ENCODE results near the gene USP32.

USP32 gene

DNA sequence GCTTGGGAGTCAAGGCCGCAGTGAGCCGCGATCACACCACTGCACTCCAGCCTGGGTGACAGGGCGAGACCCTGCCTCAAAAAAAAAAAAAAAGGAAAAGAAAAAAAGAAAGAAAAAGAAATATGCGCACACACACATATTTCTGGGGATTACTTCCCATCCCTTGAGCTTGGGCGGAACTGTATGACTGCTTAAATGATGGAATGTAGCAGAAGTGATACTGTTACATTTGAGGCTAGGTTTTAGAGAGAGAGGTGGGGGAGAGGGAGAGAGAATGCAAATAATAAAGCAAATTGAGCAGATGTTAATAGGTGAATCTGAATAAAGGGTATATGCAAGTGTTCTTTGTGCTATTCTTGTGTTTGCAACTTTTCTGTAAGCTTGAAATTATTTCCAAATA lies 12.0 kb upstream of the USP32 start:
- H3K9me3 ChIP-seq (ENCODE audit: control insufficient read depth, low read length) = no peaks in the 10 kb centered on the region
- H2AFZ ChIP-seq = no peak overlapping the region
- no peak overlapping the region for H3K9ac ChIP-seq
- TF ChIP-seq, protein P1, sequence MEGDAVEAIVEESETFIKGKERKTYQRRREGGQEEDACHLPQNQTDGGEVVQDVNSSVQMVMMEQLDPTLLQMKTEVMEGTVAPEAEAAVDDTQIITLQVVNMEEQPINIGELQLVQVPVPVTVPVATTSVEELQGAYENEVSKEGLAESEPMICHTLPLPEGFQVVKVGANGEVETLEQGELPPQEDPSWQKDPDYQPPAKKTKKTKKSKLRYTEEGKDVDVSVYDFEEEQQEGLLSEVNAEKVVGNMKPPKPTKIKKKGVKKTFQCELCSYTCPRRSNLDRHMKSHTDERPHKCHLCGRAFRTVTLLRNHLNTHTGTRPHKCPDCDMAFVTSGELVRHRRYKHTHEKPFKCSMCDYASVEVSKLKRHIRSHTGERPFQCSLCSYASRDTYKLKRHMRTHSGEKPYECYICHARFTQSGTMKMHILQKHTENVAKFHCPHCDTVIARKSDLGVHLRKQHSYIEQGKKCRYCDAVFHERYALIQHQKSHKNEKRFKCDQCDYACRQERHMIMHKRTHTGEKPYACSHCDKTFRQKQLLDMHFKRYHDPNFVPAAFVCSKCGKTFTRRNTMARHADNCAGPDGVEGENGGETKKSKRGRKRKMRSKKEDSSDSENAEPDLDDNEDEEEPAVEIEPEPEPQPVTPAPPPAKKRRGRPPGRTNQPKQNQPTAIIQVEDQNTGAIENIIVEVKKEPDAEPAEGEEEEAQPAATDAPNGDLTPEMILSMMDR (IDR thresholded peaks at IDR 0.05) = no peak
- H3K36me3 ChIP-seq (ENCODE audit: control insufficient read depth, insufficient read depth, low read length) = no peaks in the 10 kb centered on the region
- peaks cover 5% of the 10 kb centered on the region for H3K4me1 ChIP-seq
- H3K4me2 ChIP-seq (ENCODE audit: low read length) = no peak overlapping the region
- no peaks in the 10 kb centered on the region for H3K27me3 ChIP-seq (ENCODE audit: control insufficient read depth, insufficient read depth, low read length)
- no peaks in the 10 kb centered on the region for H3K79me2 ChIP-seq
- H3K4me3 ChIP-seq (ENCODE audit: low read depth, low read length) = no peak overlapping the region
- no peak overlapping the region for H3K27ac ChIP-seq

DNA sequence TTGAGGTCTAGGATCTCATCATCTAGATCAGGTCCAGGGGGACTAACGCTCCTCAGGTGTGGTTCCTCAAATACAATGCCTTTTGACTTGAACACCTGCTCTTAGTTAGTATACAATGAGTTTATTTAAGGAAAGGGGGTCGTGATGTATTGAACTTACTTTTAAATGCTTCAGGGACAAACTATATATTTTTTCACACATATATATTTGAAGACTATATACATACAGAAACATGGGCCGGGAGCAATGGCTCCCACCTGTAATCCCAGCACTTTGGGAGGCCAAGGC lies 11.5 kb upstream of the USP32 start:
- Histone ChIP-seq H3K4me3 (ENCODE audit: low read depth, low read length) (no peak overlapping the region), H3K27ac (no peak overlapping the region), H3K4me2 (ENCODE audit: low read length) (no peak overlapping the region), H3K4me1 (peaks cover 5% of the 10 kb centered on the region), H3K27me3 (ENCODE audit: control insufficient read depth, insufficient read depth, low read length) (no peaks in the 10 kb centered on the region), H3K9ac (no peak overlapping the region), H2AFZ (no peak overlapping the region), H3K36me3 (ENCODE audit: control insufficient read depth, insufficient read depth, low read length) (no peaks in the 10 kb centered on the region), H3K79me2 (no peaks in the 10 kb centered on the region), H3K9me3 (ENCODE audit: control insufficient read depth, low read length) (no peaks in the 10 kb centered on the region)
- TF ChIP-seq, protein P1 (IDR thresholded peaks at IDR 0.05) = no peak

DNA sequence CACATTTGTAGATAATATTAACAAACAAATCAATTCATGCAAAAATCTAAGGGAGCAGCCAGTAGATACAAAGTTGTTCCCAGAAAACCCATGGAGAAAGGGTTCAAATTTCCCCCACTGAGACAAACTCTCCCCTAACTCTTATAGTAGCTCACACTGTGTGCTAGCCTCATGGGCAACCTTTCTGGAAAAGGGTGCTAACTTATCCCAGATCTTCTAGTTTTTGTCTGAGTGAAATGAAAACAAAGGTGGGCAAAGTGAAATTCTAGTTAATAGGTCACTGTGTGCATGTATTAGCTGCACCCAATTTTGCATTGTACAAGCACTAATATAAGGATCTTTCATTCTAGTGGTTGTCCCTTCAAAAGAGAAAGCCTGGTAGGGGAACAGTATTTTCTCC lies 9.9 kb upstream of the USP32 start:
- Histone ChIP-seq H3K4me2 (ENCODE audit: low read length) (no peak overlapping the region), H3K27me3 (ENCODE audit: control insufficient read depth, insufficient read depth, low read length) (no peaks in the 10 kb centered on the region), H3K9ac (no peak overlapping the region), H3K4me3 (ENCODE audit: low read depth, low read length) (no peak overlapping the region), H3K4me1 (peaks cover 5% of the 10 kb centered on the region), H3K27ac (no peak overlapping the region), H3K36me3 (ENCODE audit: control insufficient read depth, insufficient read depth, low read length) (no peaks in the 10 kb centered on the region), H3K79me2 (no peaks in the 10 kb centered on the region), H2AFZ (no peak overlapping the region), H3K9me3 (ENCODE audit: control insufficient read depth, low read length) (no peaks in the 10 kb centered on the region)
- TF ChIP-seq, protein P1 (IDR thresholded peaks at IDR 0.05) = no peak

DNA sequence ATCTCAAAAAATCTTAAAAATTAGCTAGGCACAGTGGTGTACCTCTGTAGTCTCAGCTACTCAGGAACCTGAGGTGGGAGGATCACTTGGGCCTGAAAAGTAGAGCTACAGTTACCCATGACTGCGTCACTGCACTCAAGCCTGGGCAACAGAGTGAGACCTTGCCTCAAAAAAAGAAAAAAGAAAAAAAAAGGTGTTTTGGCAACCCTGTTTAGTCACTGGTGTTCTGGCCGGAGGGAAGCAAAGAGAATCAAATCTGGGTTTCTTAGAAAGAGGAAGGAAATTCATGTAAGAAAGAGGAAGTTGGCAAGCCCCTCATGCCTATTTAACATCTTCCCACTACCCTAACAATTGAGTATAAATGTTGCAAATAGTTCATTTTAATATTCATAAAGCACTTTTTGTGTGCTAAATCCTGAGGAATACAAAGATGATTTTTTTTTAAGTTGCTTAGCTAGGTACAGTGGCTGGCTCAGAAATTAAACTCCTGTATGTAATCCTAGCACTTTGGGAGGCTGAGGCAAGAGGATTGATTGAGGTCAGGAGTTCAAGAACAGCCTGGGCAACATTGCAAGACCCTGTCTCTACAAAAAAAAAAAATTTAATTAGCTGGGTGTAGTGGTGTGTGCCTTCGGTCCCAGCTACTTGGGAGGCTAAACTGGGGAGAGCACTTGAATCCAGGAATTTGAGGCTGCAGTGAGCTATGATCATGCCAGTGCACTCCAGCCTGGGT lies 6.5 kb upstream of the USP32 start:
- Histone ChIP-seq H3K36me3 (ENCODE audit: control insufficient read depth, insufficient read depth, low read length) (no peaks in the 10 kb centered on the region), H3K27me3 (ENCODE audit: control insufficient read depth, insufficient read depth, low read length) (no peaks in the 10 kb centered on the region), H3K4me2 (ENCODE audit: low read length) (no peak overlapping the region), H3K4me3 (ENCODE audit: low read depth, low read length) (no peak overlapping the region), H3K4me1 (no peaks in the 10 kb centered on the region), H3K9me3 (ENCODE audit: control insufficient read depth, low read length) (no peaks in the 10 kb centered on the region), H2AFZ (no peak overlapping the region), H3K9ac (no peak overlapping the region), H3K79me2 (no peaks in the 10 kb centered on the region), H3K27ac (no peak overlapping the region)
- TF ChIP-seq, protein P1 (IDR thresholded peaks at IDR 0.05) = no peak

DNA sequence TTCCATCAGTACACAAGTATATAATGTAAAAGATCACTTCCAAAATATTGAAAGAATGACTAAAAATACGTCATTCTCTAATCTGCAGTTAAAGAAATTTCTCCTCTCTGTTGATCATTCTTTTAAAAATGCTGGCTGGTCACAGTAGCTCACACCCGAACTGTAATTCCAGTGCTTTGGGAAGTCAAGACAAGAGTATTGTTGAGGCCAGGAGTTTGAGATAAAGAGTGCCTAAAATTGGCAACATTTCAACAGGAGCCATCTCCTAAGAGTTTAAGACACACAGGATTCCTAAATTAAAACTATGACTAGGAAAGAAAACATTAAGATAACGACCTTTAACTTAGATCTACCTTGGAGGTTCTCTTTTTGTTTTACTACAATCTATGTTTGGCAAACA lies 4.5 kb upstream of the USP32 start:
- H3K27me3 ChIP-seq (ENCODE audit: control insufficient read depth, insufficient read depth, low read length) = no peaks in the 10 kb centered on the region
- no peak overlapping the region for H3K9ac ChIP-seq
- peaks cover 4% of the 10 kb centered on the region for H3K4me1 ChIP-seq
- H3K4me3 ChIP-seq (ENCODE audit: low read depth, low read length) = no peak overlapping the region
- no peaks in the 10 kb centered on the region for H3K79me2 ChIP-seq
- H3K4me2 ChIP-seq (ENCODE audit: low read length) = no peak overlapping the region
- no peak overlapping the region for H3K27ac ChIP-seq
- no peaks in the 10 kb centered on the region for H3K9me3 ChIP-seq (ENCODE audit: control insufficient read depth, low read length)
- no peak overlapping the region for H2AFZ ChIP-seq
- H3K36me3 ChIP-seq (ENCODE audit: control insufficient read depth, insufficient read depth, low read length) = no peaks in the 10 kb centered on the region
- TF ChIP-seq, protein P1 (IDR thresholded peaks at IDR 0.05) = no peak

Measured in parathyroid adenoma (tissue), 2 donors.